Measurements from ENCODE around the gene ASAP3.

Gene ASAP3

DNA sequence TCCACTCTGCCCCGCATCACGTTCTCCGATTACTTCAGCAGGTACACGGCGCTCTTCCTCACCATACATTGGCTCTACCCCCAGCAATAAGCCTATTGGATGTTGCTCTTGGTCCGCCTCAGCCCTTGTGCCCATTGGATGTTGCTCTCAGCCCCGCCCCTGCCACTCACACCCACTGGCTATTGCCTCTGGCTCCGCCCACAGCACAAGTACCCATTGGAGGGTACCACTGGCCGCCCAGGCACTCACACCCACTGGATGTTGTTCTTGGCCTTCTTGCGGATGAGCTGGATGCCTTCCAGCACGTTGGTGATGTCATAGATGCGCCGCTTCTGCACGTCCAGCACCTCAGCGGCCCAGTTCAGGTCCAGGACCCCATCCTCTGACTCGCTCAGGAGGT, 37.6 kb upstream of the ASAP3 start:
- TF ChIP-seq, protein P1, sequence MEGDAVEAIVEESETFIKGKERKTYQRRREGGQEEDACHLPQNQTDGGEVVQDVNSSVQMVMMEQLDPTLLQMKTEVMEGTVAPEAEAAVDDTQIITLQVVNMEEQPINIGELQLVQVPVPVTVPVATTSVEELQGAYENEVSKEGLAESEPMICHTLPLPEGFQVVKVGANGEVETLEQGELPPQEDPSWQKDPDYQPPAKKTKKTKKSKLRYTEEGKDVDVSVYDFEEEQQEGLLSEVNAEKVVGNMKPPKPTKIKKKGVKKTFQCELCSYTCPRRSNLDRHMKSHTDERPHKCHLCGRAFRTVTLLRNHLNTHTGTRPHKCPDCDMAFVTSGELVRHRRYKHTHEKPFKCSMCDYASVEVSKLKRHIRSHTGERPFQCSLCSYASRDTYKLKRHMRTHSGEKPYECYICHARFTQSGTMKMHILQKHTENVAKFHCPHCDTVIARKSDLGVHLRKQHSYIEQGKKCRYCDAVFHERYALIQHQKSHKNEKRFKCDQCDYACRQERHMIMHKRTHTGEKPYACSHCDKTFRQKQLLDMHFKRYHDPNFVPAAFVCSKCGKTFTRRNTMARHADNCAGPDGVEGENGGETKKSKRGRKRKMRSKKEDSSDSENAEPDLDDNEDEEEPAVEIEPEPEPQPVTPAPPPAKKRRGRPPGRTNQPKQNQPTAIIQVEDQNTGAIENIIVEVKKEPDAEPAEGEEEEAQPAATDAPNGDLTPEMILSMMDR (IDR thresholded peaks at IDR 0.05) = no peak
- Histone ChIP-seq H3K9me3 (no peaks in the 10 kb centered on the region), H3K27ac (no peak overlapping the region), H3K4me3 (no peak overlapping the region), H3K36me3 (no peaks in the 10 kb centered on the region), H3K27me3 (peaks cover 0 to 12% of the 10 kb centered on the region in 2 donors), H3K4me1 (no peaks in the 10 kb centered on the region)
- intact Hi-C loops (cut with DNase I; ENCODE audit: low total_unique reads) = no loop called here
- DNase-seq = no peak

GRCh38 chr1:23517581-23517980, 33.6 kb upstream of the ASAP3 start:
- Histone ChIP-seq H3K36me3 (no peaks in the 10 kb centered on the region), H3K4me1 (no peaks in the 10 kb centered on the region), H3K27ac (no peak overlapping the region), H3K27me3 (no peaks in the 10 kb centered on the region), H3K9me3 (no peaks in the 10 kb centered on the region), H3K4me3 (no peak overlapping the region)
- intact Hi-C loops (cut with DNase I; ENCODE audit: low total_unique reads) = loop anchor here (10.0 kb wide), 1 partner anchor 893 kb away; no protein-coding TSS in a partner anchor
- TF ChIP-seq, protein P1 (IDR thresholded peaks at IDR 0.05) = no peak
- DNase-seq = no peak

DNA sequence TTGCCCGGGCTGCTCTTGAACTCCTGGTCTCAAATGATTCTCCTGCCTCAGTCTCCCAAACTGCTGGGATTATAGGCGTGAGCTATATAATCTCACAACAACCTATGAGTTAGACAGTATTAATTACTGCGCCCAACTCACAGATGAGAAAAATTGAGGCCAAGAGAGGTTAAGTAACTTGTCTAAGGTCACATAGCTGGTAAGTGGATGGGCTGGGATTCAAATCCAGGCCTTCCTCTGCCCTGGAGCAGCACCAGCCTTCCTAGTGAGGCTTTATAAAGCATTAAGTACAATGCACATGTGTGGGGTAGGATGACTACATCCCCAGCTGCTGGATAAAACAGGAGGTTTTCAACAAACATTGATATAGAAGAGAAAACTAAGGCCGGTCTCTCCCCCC, 31.9 kb upstream of the ASAP3 start:
- TF ChIP-seq, protein P1 (IDR thresholded peaks at IDR 0.05) = no peak
- Histone ChIP-seq H3K4me1 (no peaks in the 10 kb centered on the region), H3K9me3 (no peaks in the 10 kb centered on the region), H3K27ac (no peak overlapping the region), H3K36me3 (no peaks in the 10 kb centered on the region), H3K4me3 (no peak overlapping the region), H3K27me3 (no peaks in the 10 kb centered on the region)
- DNase-seq = no peak
- intact Hi-C loops (cut with DNase I; ENCODE audit: low total_unique reads) = loop anchor here (10.0 kb wide), 1 partner anchor 891 kb away; no protein-coding TSS in a partner anchor

GRCh38 chr1:23514111-23514679, 30.2 kb upstream of the ASAP3 start:
- no peak for DNase-seq
- Histone ChIP-seq H3K4me3 (no peak overlapping the region), H3K36me3 (no peaks in the 10 kb centered on the region), H3K4me1 (no peaks in the 10 kb centered on the region), H3K27ac (no peak overlapping the region), H3K27me3 (no peaks in the 10 kb centered on the region), H3K9me3 (no peaks in the 10 kb centered on the region)
- intact Hi-C loops (cut with DNase I; ENCODE audit: low total_unique reads) = loop anchor here (10.0 kb wide), 1 partner anchor 889 kb away; no protein-coding TSS in a partner anchor
- TF ChIP-seq, protein P1 (IDR thresholded peaks at IDR 0.05) = no peak

DNA sequence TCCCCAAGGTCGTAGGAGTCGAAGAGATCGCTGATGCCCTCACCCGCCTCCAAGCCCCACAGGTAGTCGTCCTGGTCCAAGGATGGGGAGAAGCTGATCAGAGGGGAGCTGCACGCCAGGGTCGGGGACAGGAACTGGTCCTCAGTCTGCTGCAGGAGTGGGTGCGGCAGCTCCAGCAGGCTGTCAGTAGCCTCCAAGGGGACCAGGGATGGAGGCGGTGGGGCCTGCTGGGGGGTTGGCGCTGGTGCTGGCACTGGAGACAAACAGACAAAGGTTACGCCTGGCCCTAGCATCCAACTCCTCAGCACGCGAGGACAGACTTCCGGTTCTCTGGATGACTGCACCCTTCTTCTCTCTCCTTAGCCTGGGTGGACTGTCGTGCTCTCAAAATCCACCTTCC, 25.9 kb upstream of the ASAP3 start:
- H3K27ac ChIP-seq = no peak overlapping the region
- intact Hi-C loops (cut with DNase I; ENCODE audit: low total_unique reads) = loop anchor here (10.0 kb wide), 1 partner anchor 885 kb away; no protein-coding TSS in a partner anchor
- no peak overlapping the region for H3K4me3 ChIP-seq
- no peaks in the 10 kb centered on the region for H3K4me1 ChIP-seq
- H3K36me3 ChIP-seq = no peaks in the 10 kb centered on the region
- H3K27me3 ChIP-seq = no peaks in the 10 kb centered on the region
- H3K9me3 ChIP-seq = no peaks in the 10 kb centered on the region
- DNase-seq = no peak
- TF ChIP-seq, protein P1 (IDR thresholded peaks at IDR 0.05) = no peak
